Upper lobe of right lung (tissue), 1 donor: ENCODE results near the gene SYNDIG1. TPM values are rescaled to one million over a fixed set of nuclear protein-coding genes. Genes with fewer than 3 reads are reported as not detected.

ENCODE experiments used
- ATAC-seq: fragments of 200-7000 bp; cut with Tn5 transposase; one replicate; pipeline ENCODE4 v1.9.1; 2020; ENCODE audit warnings: mild to moderate bottlenecking, moderate library complexity
- DNase-seq: peaks from one replicate; pipeline ENCODE4 v3.0.0-alpha.2; 2020
- H3K27ac ChIP-seq: fragments of 200-600 bp; one replicate; pipeline ENCODE4 v1.8.0; 2022
- H3K27me3 ChIP-seq: fragments of 200-600 bp; one replicate; pipeline ENCODE4 v1.8.0; 2022; ENCODE audit warnings: mild to moderate bottlenecking
- H3K36me3 ChIP-seq: fragments of 200-600 bp; one replicate; pipeline ENCODE4 v1.8.0; 2022
- H3K4me1 ChIP-seq: fragments of 200-600 bp; one replicate; pipeline ENCODE4 v1.8.0; 2022
- H3K4me3 ChIP-seq: fragments of 200-600 bp; one replicate; pipeline ENCODE4 v1.8.0; 2022; ENCODE audit warnings: mild to moderate bottlenecking
- H3K9me3 ChIP-seq: fragments of 200-600 bp; one replicate; pipeline ENCODE4 v1.8.0; 2022
- CTCF ChIP-seq: fragments of 200-600 bp; IDR thresholded peaks from one replicate; pipeline ENCODE4 v1.8.0; 2022; ENCODE audit warnings: antibody characterized with exemption
- intact Hi-C: fragments of 100-400 bp; cut with DNase I; formaldehyde crosslinking; loops from one replicate; pipeline ENCODE4 v1.11.0; 2022
- total RNA-seq: library from RNA; stranded (reverse); fragmentation: NEBNext Ultra II Directional; extraction: Animal tissue kit (Norgen Biotek cat#: 25700); gene quantifications from one replicate; pipeline ENCODE4 v1.2.1, GENCODE V29; 2021
- donor health status: DM: no; HTN: yes; CAD: no; lungs with severe emphysema.

Gene SYNDIG1
- total RNA-seq, 1 donor from 2014 or later = not detected

GRCh38 chr20:24668791-24669190 is 199.4 kb downstream of the SYNDIG1 start:
- ATAC-seq (no peak), DNase-seq (no peak)
- Histone ChIP-seq H3K27me3 (no peaks in the 10 kb centered on the region), H3K4me3 (no peak overlapping the region), H3K36me3 (no peaks in the 10 kb centered on the region), H3K9me3 (no peaks in the 10 kb centered on the region), H3K27ac (no peak overlapping the region), H3K4me1 (no peaks in the 10 kb centered on the region)
- no peak for TF ChIP-seq CTCF
- intact Hi-C loops = no loop called here

DNA sequence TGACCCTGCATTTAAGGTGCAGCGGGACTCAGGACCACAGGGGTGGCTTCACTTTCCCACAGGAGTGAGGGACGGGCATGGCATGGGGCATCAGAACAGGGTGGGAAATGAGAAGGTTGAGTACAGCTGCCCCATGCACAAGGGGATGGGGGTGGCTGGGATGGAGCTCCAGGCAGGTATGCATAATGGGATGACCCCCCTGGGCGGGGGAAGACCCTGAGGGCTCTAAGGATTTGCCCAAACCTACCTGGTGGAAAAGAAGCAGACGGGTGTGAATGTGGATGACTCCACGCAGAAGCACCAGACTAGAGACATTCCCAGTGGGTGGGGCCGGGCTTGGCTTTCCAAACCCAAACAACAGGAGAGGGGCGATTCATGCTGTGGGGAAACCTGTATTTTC is 200.3 kb downstream of the SYNDIG1 start:
- intact Hi-C loops = no loop called here
- no peaks in the 10 kb centered on the region for H3K27me3 ChIP-seq
- H3K9me3 ChIP-seq = no peaks in the 10 kb centered on the region
- no peaks in the 10 kb centered on the region for H3K4me1 ChIP-seq
- ATAC-seq (no peak), DNase-seq (peak; percentile 48)
- no peak overlapping the region for H3K4me3 ChIP-seq
- no peaks in the 10 kb centered on the region for H3K36me3 ChIP-seq
- H3K27ac ChIP-seq = no peak overlapping the region
- TF ChIP-seq CTCF = no peak

DNA sequence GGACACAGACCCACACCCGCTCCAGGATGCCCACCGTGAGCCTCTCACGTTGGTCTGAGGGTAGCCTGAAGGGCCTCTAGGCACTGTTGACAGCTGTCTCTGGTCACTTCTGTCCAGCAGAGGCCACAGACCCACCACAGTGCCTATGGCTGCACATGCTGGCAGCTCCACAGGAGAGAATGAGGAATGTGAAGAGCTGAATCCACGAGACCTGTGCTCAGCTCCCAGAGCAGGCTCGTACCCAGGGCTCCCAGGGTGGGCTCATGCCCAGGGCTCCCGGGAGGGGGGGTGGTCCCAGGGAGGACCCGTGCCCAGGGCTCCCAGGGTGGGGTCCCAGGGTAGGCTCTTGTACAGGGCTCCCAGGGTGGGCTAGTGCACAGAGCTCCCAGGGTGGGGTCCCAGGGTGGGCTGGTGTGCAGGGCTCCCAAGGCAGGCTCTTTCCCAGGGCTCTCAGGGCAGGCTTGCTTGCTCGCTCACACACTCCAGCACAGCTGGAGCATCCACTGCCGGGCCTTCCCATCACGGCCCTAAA is 201.0 kb downstream of the SYNDIG1 start:
- Histone ChIP-seq H3K4me3 (no peak overlapping the region), H3K27me3 (no peaks in the 10 kb centered on the region), H3K27ac (no peak overlapping the region), H3K9me3 (no peaks in the 10 kb centered on the region), H3K4me1 (no peaks in the 10 kb centered on the region), H3K36me3 (no peaks in the 10 kb centered on the region)
- ATAC-seq = no peak
- TF ChIP-seq CTCF = no peak
- intact Hi-C loops = no loop called here
- peak; percentile 43 for DNase-seq

GRCh38 chr20:24670981-24671380 is 201.6 kb downstream of the SYNDIG1 start:
- Histone ChIP-seq H3K27ac (no peak overlapping the region), H3K27me3 (no peaks in the 10 kb centered on the region), H3K4me1 (no peaks in the 10 kb centered on the region), H3K36me3 (no peaks in the 10 kb centered on the region), H3K9me3 (no peaks in the 10 kb centered on the region), H3K4me3 (no peak overlapping the region)
- DNase-seq (peak; percentile 44), ATAC-seq (no peak)
- intact Hi-C loops = no loop called here
- no peak for TF ChIP-seq CTCF

GRCh38 chr20:24672181-24672880 is 202.9 kb downstream of the SYNDIG1 start:
- no peak for TF ChIP-seq CTCF
- intact Hi-C loops = no loop called here
- DNase-seq = peak; percentile 37
- Histone ChIP-seq H3K4me3 (no peak overlapping the region), H3K27me3 (no peaks in the 10 kb centered on the region), H3K27ac (no peak overlapping the region), H3K4me1 (no peaks in the 10 kb centered on the region), H3K36me3 (no peaks in the 10 kb centered on the region), H3K9me3 (no peaks in the 10 kb centered on the region)
- no peak for ATAC-seq
